ENCODE results near the gene MRPL34.

The MRPL34 gene

DNA sequence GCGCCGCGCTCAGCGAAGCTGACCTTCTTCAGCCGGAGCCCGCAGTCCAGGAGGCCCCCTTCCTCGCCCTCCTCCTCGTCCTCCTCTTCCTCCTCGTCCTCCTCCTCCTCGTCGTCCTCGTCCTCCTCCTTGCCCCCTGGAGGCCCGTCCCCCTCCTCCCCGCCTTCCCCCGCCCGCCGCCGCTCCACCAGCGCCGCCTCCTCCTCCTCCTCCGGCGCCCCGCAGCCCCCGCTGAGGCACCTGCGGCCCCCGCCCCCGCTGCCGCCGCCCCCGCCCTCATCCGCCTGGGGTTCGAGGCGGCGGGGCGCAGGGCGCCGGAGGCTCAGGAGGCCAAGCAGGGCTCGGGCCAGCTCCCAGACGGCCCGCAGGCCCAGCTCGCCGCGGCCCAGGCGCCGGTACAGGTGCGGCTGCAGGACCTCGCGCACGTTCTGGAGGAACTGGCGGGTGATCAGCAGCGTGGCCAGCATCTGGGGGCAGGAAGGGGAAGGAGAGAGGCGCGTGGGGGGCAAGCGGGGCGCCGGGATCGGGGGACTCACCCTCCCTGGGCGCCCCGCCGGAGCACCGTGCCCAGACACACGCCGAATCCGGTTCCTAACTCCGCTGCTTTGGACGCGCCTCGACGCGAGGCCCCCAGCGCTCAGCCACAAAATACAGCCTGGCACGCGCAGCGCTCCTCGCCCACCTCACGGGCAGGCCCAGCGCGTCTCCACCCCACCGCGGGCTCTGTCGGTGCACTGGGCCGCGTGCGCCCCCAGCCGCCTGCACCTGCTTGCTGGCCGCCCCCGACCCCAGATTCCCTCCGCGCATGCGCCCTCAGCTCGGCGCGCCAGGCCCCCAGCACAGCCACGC, 23.1 kb downstream of the MRPL34 start:
- peak; percentile 36 for DNase-seq (ENCODE audit: low read depth)

DNA sequence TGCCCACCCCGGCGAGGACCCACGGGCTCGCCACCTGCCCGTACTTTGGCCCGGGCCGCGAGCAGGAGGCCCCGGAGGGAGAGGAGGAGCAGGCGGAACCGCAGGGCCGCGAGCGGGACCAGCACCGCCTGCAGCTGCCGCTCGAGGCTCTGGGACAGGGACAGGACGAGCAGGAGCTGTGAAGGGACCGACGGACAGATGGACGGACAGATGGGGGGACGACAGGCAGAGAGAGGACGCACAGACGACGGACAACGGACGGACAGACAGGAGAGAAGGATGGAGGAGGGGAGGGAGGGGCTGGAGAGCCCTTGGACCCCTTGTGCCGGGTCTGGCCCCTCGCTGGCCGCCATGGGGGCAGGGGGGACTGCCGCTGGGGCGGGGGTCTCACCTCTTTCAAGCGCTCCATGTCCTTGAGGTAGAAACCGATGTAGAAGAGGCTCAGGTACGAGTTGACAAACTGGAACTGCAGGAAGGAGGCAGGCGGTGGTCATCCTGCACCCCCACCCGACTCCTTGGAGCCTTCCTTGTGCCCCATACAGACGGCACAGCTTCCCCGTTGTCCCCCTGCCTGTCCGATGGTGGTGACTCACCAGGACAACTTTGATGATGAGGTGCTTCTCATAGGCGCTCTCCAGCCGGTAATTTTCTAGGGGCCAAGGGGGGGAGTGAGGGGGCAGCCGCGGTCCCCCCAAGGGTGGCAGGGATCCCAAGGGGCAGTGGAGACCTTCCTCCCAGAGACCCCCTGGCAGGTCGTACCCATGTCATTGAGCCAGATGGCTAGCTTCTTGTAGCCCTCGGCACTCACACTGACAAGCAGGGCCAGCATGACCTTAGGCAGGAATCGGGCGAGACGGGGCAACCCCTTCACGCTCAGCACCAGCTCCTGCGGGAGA, 23.9 kb downstream of the MRPL34 start:
- DNase-seq (ENCODE audit: low read depth) = no peak

DNA sequence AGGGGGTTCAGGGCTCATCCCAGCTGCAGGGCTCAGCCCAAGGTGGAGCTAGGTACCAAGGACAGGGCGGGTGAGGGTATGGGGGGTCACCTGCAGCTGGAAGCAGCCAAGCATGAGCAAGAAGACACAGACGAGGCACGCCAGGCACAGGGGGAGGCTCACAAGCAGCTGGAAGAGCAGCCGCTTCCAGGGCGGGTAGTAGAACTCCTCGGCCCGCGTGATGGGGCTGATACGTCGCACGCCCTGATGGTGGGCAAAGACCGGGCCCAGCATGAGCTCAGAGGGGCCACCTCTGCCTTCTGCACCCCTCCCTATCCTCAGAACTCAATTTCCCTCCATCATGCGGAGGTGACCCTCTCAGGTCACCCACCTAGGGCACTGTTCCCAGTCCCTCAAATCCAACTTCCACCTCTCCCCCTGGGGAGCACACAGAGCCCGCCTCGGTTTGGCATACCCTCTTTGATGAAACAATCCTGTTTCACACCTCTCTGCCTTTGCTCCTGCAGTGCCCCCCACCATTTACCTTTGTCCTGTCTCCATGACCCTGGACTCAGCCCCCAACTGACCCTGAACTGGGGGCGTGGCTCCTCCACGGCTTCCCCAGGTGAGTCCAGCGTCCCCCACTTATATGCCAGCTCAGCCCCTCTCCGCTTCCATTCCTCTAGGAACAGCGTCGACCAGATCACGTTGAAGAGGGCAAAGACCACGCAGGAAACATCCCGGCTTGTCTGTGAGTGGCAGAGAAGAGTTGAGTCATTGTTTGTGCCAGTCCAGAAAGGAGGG, 24.8 kb downstream of the MRPL34 start:
- no peak for DNase-seq (ENCODE audit: low read depth)

DNA sequence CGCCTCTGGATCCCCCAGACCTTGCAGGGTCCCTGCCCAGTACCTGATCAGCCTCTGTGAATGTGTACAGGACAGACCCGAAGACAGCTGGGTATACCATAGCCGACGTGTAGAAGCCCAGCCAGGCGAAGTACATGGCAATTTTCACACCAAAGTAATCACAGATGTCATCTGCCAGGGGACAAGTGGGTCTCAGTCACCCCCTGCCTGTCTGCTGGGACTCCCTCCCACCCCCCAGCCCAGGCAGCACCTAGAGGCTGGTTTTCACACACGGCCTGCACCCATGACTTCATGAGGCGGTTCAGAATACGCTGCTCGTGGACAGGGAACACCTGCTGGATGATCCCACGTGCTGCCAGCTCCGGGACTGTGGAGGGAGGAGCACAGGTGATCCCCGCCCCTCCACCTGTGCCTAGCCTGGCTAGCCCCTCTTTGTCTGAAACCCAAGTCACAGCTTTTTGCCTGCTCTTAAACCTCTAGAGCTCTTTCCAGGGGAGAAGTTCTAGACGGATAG, 25.4 kb downstream of the MRPL34 start:
- no peak for DNase-seq (ENCODE audit: low read depth)

DNA sequence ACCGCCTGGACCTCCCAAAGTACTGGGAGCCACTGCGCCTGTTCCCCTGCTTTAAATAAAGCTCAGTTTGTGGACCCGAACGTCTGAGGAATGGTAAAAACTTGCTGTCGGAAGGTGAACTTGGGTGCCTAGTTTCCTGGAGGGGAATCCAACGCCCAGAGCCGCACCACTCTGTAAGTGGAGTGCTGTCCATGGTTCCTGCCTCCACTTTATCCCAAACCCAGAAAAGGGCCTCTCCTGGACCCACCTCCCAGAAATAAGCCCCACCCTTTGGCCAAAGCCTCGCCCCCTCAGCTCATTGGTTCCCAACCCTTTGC, 26.6 kb downstream of the MRPL34 start:
- no peak for DNase-seq (ENCODE audit: low read depth)

DNA sequence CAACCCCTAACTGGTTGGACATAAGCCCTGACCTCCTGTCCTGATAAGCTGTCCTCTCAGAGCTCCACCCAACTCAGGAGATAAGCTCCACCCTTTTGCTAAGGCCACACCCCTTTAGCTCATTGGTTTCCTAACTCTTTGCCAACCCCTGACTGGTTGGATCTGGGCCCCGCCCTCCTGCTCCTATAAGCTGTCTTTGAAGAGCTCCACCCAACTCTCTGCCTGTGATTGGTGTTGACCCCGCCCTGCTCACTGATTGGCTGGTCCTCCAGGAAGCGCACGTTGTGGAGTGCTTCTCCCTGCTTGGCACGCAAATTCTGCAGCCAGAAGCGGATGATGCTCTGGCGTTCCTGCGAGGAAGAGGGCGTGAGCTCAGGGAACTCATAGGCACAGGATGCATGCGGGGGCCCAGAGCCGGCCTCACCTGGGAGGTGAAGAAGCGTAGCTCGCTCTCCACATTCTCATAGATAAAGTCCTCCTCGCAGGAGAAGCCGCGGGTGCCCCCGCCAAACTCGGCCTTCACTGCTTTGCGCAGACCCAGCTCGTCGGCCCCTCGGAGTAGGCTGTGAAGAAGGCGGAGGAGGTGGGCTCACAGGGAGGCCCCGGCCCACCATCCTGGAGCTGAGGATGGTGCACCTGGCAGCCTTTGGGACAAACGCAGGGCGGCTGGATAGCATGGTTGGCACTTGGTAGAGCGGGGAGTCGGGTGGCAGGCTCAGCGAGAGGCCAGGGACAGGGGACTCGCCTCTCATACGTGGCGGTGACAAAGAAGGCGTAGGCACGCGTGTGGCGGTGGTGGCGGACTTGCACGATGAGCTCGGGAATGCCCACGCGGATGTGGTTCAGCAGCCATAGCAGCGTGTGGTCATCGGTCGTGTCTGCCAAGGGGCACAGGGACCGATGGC, 27.3 kb downstream of the MRPL34 start:
- no peak for DNase-seq (ENCODE audit: low read depth)

DNA sequence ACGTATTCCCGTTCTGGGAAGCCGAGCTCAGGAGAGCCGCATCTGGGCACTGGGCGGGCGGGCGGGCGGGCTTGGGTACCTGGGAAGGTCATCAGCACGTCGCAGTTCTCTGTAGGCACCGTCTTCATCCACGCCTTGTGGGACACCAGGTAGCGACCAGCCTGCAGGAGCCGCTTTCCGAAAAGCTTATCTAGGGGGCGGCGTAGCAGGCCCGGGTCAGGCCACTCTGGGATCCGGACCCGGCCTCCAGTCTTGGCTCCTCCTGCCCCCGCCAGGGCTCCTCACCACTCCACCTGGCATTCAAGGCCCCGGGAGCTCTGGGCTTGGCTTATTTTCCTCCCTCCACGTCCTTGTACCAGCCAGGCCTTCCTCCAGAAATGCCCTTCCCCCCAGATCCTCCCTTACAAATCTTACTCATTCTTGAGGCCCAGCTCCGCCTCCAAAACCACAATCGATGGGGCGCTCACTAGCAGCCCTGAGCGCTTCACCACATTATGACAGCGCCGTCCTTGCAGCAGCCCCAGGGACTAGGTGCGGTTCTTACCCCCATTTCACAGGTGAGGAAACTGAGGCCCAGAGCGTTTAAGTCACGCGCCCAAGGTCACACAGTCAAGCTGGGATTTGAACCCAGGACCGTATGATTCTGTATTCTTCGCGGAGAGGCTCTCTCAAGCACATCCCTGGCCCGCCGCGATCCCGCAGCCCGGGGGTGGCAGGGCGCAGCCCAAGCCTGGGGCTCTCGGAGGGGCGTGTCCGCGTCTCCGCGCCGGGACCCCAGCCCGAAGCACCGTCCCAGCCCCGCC, 28.1 kb downstream of the MRPL34 start:
- peak; percentile 55 for DNase-seq (ENCODE audit: low read depth)

DNA sequence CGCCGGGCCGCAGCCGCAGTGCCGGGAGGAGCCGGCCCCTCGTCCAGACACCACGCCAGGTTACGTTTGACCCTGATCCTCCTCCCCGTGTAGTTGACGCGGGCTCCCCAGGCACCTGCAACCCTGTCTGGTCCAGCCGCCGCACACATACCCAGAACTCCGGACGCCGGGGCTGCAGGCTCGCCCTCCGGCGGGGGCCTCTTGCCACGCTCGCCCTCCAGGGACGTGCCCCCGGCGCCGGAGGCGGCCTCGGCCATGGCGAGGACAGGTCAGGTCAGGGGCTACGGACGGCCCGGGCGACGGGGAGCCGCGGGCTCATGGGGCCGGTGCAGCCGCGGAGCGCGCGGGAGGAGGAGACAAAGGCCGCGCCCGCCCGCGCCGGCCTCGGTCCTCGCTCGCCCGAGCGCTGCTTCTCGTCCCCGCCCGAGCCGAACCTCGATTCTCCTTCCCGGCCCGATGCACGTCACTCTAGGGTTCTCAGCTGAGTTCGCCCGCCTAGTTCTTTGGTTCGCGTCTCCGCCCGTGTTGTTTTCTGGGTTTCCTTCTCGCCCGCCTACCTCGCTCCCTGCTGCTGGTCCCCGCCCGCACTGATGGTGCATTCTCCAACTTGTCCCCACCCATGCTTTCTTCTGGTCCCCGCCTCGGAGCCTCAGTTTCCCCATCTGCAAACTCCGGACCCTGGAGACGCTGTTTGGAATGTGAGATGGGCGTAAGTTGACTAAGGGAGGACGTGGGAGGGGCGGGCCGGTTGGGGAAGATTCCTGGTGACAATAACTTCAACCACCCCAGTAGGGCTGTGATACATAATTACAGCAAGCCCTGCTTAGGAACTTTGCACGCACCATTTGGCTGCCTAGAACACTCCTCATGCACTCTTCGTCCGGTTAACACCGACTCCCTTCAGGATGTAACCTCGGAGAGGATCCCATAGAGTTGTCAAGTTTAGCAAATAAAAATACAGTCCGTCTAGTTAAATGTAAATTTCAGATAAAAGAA, 29.0 kb downstream of the MRPL34 start, which contains the start of gene ANO8:
Gene ANO8, minus strand, starts transcription at position 442 of the 996 bp plus-strand sequence. Its CDS starts 185 bp downstream, at position 257.
- peak; percentile 97 for DNase-seq (ENCODE audit: low read depth)

DNA sequence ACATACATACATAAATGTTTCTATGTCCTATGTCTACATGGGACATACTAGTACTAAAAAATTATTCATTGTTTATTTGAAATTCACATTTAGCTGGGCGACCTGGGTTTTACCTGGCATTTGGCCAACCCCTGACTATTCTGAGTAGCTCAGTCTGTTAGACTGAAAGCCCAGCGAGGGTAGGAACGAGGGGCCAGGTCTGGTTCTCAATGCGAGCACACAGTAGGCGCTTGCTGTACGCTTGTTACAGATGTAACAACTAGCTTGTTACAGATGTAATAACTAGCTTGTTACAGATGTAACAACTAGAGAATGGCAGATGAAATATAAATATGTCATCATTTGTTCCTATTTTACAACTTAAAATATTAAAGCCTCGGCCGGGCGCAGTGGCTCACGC, 29.9 kb downstream of the MRPL34 start:
- DNase-seq (ENCODE audit: low read depth) = no peak

DNA sequence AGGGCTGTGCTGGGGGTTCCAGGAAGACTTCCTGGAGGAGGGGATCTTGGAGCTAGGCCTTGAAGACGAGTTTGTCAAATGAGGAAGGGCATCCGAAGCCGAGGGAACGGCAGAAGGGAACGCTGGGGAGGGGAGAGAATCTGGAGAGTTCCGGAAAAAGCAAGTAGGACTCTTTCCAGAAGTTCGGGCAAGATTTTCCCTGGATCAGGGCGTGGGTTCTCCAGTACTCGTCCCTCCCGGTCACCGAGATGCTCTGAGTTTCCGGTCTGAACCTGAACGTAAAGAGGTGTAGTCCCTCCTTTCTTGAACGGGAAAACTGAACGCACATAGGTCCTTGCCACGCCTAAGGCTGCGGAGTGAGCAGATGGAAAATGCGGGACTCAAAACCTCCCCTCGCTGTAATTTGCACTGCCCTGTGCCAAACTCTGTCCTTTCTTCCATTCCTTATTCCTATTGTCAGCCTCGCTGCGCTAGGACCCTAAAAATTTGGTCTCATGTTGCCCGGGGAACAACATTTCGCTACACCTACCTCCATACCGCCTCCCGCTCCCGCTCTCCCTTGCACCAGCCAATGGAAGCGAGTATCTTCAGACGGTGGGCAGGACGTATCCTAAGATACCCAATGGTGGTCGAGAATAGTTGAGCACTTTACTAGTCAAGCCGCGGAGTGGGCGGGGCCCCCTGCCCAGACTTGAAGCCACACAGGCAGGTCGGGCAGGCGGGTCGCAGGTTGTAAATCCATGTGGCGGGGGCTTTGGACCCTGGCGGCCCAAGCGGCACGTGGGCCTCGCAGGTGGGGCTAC, 31.4 kb downstream of the MRPL34 start, which contains the start of gene GTPBP3:
Gene GTPBP3, plus strand, starts transcription at position 682 of the 803 bp plus-strand sequence. Its CDS starts 59 bp downstream, at position 741.
- peak; percentile 94 for DNase-seq (ENCODE audit: low read depth)

DNA sequence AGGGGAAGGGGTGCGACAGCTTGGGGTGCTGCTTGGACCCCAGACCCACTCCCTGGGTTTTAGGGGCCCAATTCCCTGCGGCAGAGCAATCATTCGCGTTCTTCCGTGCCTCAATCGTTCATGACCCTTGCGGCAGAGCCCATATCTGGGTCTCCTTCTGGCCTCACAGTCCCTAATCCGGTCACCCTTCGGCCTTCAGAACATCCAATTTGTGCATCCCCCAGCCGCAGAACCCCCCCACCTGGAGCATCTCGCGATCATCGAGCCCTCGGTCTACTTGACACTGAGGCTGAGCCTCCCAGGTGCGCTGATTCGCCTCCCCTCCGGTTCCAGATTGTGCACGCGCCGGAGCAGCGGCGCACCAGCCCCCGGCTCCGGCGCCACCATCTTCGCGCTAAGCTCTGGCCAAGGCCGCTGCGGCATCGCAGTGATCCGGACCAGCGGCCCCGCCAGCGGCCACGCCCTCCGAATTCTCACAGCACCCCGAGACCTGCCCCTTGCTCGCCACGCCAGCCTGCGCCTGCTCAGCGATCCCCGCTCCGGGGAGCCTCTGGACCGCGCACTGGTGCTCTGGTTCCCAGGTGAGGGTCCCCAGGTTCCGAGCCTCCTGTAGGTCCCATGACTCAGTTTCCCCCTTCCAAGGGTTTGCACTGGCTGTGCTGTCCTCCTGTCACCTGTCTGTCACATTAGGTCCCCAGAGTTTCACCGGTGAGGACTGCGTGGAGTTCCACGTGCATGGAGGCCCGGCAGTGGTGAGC, 32.2 kb downstream of the MRPL34 start:
- no peak for DNase-seq (ENCODE audit: low read depth)

DNA sequence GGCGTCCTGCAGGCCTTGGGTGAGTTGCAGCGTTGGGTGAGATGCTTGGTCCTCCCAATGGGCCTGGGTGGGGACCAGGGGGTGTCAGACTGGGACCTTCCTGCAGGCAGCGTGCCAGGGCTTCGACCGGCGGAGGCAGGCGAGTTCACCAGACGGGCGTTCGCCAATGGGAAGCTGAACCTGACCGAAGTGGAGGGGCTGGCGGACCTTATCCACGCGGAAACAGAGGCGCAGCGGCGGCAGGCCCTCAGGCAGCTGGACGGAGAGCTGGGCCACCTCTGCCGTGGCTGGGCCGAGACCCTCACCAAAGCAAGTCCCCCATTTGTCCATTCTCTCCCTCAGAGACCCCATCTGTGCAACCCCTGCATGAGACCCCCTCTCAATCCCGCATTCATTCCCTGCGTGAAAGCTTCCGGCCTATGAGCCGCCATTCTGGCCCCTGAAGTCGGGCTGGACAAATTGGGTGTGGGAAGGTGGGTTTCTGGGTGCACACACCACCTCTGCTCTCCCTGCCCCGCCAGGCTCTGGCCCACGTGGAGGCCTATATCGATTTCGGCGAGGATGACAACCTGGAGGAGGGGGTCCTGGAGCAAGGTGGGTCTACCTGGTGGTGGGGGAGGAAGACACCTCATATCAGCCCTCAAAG, 32.9 kb downstream of the MRPL34 start:
- no peak for DNase-seq (ENCODE audit: low read depth)

DNA sequence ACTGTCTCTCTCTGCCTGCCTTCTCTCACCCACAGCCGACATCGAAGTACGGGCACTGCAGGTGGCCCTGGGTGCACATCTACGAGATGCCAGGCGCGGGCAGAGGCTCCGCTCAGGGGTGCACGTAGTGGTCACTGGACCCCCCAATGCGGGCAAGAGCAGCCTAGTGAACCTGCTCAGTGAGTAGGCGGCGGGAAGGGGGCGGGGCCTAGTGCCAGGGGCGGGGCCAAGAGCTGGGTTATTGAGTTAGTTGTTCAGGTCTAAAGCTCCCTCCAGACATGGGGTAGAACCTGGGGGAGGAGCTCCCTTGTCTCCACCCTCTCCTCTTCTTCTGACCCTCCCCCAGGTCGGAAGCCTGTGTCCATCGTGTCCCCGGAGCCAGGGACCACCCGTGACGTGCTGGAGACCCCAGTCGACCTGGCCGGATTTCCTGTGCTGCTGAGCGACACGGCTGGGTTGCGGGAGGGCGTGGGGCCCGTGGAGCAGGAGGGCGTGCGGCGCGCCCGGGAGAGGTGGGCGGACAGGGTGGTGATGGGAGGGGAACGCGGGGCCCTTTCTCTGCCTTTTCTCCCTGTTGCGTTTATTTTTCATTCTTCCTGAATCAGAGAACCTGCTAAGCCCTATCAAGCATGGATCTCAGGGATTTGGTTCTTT, 33.5 kb downstream of the MRPL34 start:
- DNase-seq (ENCODE audit: low read depth) = no peak

DNA sequence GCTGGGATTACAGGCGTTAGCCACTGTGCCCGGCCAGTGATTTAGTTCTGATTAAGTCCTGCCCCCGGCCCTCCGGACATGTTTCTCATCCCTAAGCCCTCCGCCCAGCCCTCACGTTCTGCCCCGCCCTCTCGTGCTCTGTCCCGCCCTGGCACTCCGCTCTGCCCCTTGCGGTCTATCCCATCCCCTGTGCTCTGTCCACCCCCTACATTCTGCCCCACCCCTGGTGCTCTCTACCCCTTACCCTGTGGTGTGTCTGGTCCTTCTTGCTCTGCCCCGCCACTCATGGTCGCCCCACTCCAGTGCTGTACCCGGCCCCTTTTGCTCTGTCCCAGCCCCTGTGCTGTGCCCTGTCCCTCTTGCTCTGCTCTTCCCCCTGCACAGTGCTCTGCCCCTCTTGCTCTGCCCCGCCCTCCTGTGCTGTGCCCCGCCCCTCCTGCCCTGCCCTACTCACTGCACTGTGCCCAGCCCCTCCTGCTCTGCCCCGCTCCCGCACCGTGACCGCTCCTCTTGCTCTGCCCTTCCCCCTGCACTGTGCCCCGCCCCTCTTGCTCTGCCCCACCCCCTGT, 34.7 kb downstream of the MRPL34 start:
- DNase-seq (ENCODE audit: low read depth) = no peak

DNA sequence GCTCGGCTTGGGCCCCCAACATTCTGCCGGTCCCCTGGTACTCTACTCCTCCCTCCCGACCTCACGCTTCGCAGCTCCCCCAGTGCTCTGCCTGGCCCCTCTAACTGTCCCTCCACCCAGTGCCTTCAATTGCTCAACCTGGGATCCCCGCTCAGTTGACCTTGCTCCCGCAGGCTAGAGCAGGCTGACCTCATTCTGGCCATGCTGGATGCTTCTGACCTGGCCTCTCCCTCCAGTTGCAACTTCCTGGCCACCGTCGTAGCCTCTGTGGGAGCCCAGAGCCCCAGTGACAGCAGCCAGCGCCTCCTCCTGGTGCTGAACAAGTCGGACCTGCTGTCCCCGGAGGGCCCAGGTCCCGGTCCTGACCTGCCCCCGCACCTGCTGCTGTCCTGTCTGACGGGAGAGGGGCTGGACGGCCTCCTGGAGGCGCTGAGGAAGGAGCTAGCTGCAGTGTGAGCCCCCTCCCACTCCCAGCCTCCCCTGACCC, 35.2 kb downstream of the MRPL34 start:
- DNase-seq (ENCODE audit: low read depth) = no peak

DNA sequence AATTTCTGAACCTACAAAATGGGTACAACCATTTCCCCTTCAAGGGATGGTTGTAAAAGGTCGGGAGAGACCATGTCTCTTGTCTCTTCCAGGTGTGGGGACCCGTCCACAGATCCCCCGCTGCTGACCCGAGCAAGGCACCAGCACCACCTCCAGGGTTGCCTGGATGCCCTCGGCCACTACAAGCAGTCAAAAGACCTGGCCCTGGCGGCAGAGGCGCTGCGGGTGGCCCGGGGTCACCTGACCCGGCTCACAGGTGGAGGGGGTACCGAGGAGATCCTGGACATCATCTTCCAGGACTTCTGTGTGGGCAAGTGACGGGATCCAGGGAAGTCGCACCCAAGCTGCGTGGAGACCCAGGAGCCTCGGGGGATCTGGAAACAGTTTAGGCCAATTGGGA, 35.7 kb downstream of the MRPL34 start:
- DNase-seq (ENCODE audit: low read depth) = no peak
